Endothelial cell (in vitro differentiated cells): ENCODE data around the gene STMP1. TPM values are rescaled to one million over a fixed set of nuclear protein-coding genes. Genes with fewer than 3 reads are reported as not detected.
"Not testable (repeated sequence)": the region's sequence is repeated elsewhere in the genome, so short reads cannot be mapped to it uniquely, and the experiment has no call there.

Source experiments
- DNase-seq: peaks from one replicate; pipeline ENCODE4 v3.0.0; 2021; ENCODE audit warnings: low spot score
- H3K27ac Mint-ChIP-seq: one replicate; pipeline ENCODE4 v1.8.0; 2021; ENCODE audit warnings: mixed read lengths, inconsistent platforms; ENCODE audit not compliant: unreplicated experiment
- H3K27me3 Mint-ChIP-seq: one replicate; pipeline ENCODE4 v1.8.0; 2021; ENCODE audit warnings: mild to moderate bottlenecking, moderate library complexity, mixed read lengths, inconsistent platforms; ENCODE audit not compliant: unreplicated experiment
- H3K36me3 Mint-ChIP-seq: one replicate; pipeline ENCODE4 v1.8.0; 2021; ENCODE audit warnings: mild to moderate bottlenecking, low read depth, mixed read lengths, inconsistent platforms; ENCODE audit not compliant: unreplicated experiment
- H3K4me1 Mint-ChIP-seq: one replicate; pipeline ENCODE4 v1.8.0; 2021; ENCODE audit warnings: mild to moderate bottlenecking, mixed read lengths, inconsistent platforms; ENCODE audit not compliant: unreplicated experiment
- H3K4me3 Mint-ChIP-seq: one replicate; pipeline ENCODE4 v1.8.0; 2021; ENCODE audit warnings: mild to moderate bottlenecking, mixed read lengths, inconsistent platforms; ENCODE audit not compliant: unreplicated experiment
- H3K9me3 Mint-ChIP-seq: one replicate; pipeline ENCODE4 v1.8.0; 2021; ENCODE audit warnings: mixed read lengths, inconsistent platforms; ENCODE audit not compliant: unreplicated experiment
- CTCF ChIP-seq: fragments of 200-600 bp; sonication (generic); IDR thresholded peaks from one replicate; pipeline ENCODE4 v1.5.0; 2021; ENCODE audit warnings: antibody characterized with exemption; ENCODE audit not compliant: unreplicated experiment
- total RNA-seq: library from RNA; stranded (reverse); fragmentation: NEBNext Ultra II Directional; extraction: Animal tissue kit (Norgen Biotek cat#: 25700); gene quantifications from one replicate; pipeline ENCODE4 v1.2.1, GENCODE V29; 2021; ENCODE audit not compliant: unreplicated experiment

STMP1 gene
- total RNA-seq, 1 donor from 2014 or later: 27.5 TPM

GRCh38 chr7:135662123-135662372, 266 bp upstream of the STMP1 start:
- peaks cover 40% of the 10 kb centered on the region for H3K4me1 Mint-ChIP-seq
- peak overlapping the region; percentile 91 for H3K4me3 Mint-ChIP-seq
- H3K36me3 Mint-ChIP-seq: peaks cover 4% of the 10 kb centered on the region
- H3K27me3 Mint-ChIP-seq: peaks cover 14% of the 10 kb centered on the region
- peak overlapping the region; percentile 74 for H3K27ac Mint-ChIP-seq
- TF ChIP-seq CTCF: no peak
- DNase-seq: no peak
- H3K9me3 Mint-ChIP-seq: no peaks in the 10 kb centered on the region

GRCh38 chr7:135664046-135664589, 1.8 kb downstream of the STMP1 start:
- H3K4me1 Mint-ChIP-seq: peaks cover 29% of the 10 kb centered on the region
- TF ChIP-seq CTCF: no peak
- H3K27ac Mint-ChIP-seq: no peak overlapping the region
- peaks cover 10% of the 10 kb centered on the region for H3K36me3 Mint-ChIP-seq
- no peaks in the 10 kb centered on the region for H3K9me3 Mint-ChIP-seq
- DNase-seq: no peak
- H3K27me3 Mint-ChIP-seq: peaks cover 11% of the 10 kb centered on the region
- H3K4me3 Mint-ChIP-seq: peak overlapping the region; percentile 56

DNA sequence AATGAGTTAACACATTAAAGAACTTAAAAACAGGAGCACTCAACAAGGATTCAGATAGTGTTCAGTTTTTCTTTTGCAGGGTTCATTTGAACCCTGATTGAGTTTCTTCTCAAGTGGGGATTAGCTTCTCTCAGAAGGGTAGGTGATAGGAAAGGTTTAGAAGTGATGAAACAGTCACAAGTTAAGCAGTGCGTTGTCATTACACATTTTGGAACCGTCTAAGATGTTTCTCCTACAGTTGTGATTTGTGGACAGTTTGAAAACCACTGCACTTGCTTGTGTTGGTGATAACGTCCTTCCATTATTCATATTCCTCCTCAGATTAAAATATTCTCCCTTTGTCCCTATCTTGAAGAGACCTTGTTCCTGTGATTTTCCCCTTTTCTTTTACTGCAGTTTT, 2.7 kb downstream of the STMP1 start:
- Mint-ChIP-seq H3K4me1 (peaks cover 21% of the 10 kb centered on the region), H3K27ac (no peak overlapping the region), H3K9me3 (no peaks in the 10 kb centered on the region), H3K36me3 (peaks cover 10% of the 10 kb centered on the region), H3K27me3 (peaks cover 8% of the 10 kb centered on the region), H3K4me3 (no peak overlapping the region)
- no peak for DNase-seq
- no peak for TF ChIP-seq CTCF

GRCh38 chr7:135666156-135666555, 3.8 kb downstream of the STMP1 start:
- DNase-seq: no peak
- H3K27ac Mint-ChIP-seq: no peak overlapping the region

DNA sequence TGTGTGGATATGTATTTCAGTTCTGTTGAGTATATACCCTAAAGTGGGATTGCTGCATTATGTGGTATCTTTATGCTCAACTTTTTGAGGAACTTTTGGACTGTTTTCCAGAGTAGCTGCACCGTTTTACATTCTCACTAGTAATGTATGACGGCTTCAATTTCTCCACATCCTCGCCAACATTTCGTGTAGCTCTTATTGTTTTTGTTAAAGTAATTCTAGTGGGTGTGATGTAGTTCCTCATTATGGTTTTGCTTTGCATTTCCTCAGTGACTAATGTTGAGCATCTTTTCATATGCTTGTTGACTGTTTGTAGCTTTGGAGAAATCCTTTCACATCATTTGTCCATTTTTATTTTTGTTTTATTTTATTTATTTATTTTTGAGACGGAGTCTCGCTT, 4.5 kb downstream of the STMP1 start:
- no peak for DNase-seq
- Mint-ChIP-seq H3K36me3 (peaks cover 6% of the 10 kb centered on the region), H3K27me3 (peaks cover 5% of the 10 kb centered on the region), H3K4me3 (no peak overlapping the region), H3K27ac (no peak overlapping the region), H3K9me3 (no peaks in the 10 kb centered on the region), H3K4me1 (peaks cover 7% of the 10 kb centered on the region)
- TF ChIP-seq CTCF: no peak

More at GRCh38 chr7:135666156-135666555, 3.8 kb downstream of the STMP1 start:
- Mint-ChIP-seq H3K4me1 (peaks cover 14% of the 10 kb centered on the region), H3K4me3 (no peak overlapping the region), H3K27me3 (peaks cover 8% of the 10 kb centered on the region), H3K9me3 (no peaks in the 10 kb centered on the region), H3K36me3 (peaks cover 10% of the 10 kb centered on the region)
- no peak for TF ChIP-seq CTCF

- not testable (repeated sequence) for DNase-seq, H3K4me3 Mint-ChIP-seq, H3K36me3 Mint-ChIP-seq, H3K4me1 Mint-ChIP-seq, H3K27ac Mint-ChIP-seq, H3K9me3 Mint-ChIP-seq, H3K27me3 Mint-ChIP-seq
These were observed 5.3 kb downstream of the STMP1 start for GRCh38 chr7:135667626-135668025.

DNA sequence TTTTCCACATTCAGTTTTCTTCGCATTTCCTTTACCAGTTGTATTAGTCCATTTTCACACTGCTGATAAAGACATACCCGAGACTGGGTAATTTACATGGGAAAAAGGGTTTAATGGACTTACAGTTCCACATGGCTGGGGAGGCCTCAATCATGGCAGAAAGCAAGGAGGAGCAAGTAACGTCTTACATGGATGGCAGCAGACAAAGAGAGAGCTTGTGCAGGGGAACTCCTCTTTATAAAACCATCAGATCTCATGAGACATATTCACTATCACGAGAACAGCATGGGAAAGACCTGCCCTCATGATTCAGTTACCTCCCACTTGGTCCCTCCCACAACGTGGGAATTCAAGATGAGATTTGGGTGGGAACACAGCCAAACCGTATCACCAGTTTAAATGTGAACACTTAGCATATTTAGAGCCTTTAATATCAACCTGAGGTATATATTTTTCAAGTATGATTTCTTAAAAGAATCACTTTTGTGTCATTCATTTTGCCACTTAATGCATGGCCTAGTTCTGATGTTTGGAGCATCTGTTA, 6.6 kb downstream of the STMP1 start:
- DNase-seq, H3K9me3 Mint-ChIP-seq, H3K36me3 Mint-ChIP-seq, H3K27me3 Mint-ChIP-seq, H3K4me3 Mint-ChIP-seq, H3K4me1 Mint-ChIP-seq, H3K27ac Mint-ChIP-seq: not testable (repeated sequence)
